Osteoblast (primary cell): ENCODE data around the gene KIF4B. TPM values are rescaled to one million over a fixed set of nuclear protein-coding genes. Genes with fewer than 3 reads are reported as not detected.
"Not testable (repeated sequence)": the region's sequence is repeated elsewhere in the genome, so short reads cannot be mapped to it uniquely, and the experiment has no call there.

Experiments
- DNase-seq: peaks from one replicate; pipeline ENCODE4 v3.0.0; 2011; ENCODE audit warnings: low spot score, mixed read lengths; ENCODE audit not compliant: insufficient read length; ENCODE audit errors: missing footprints
- H2AFZ ChIP-seq: 2 replicates; pipeline ENCODE4 v1.6.0; 2011; ENCODE audit warnings: mild to moderate bottlenecking, low read length
- H3K27ac ChIP-seq: 2 replicates; pipeline ENCODE4 v1.5.1; 2011; ENCODE audit warnings: mild to moderate bottlenecking, low read depth, low read length, moderate library complexity
- H3K27me3 ChIP-seq: 2 replicates; pipeline ENCODE4 v1.6.0; 2012; ENCODE audit warnings: mild to moderate bottlenecking, control low read depth, inconsistent platforms, low read length, moderate library complexity; ENCODE audit not compliant: insufficient read depth
- H3K36me3 ChIP-seq: 2 replicates; pipeline ENCODE4 v1.5.1; 2011; ENCODE audit warnings: mild to moderate bottlenecking, low read length, control low read depth, moderate library complexity; ENCODE audit not compliant: insufficient read depth
- H3K4me1 ChIP-seq: 2 replicates; pipeline ENCODE4 v1.5.1; 2011; ENCODE audit warnings: mild to moderate bottlenecking, low read length, control low read depth, moderate library complexity; ENCODE audit not compliant: insufficient read depth
- H3K4me2 ChIP-seq: 2 replicates; pipeline ENCODE4 v1.6.0; 2011; ENCODE audit warnings: mild to moderate bottlenecking, low read length; ENCODE audit not compliant: insufficient read depth
- H3K4me3 ChIP-seq: fragments of 200-600 bp; sonication (generic); 3 replicates; pipeline ENCODE4 v1.5.1; 2012; ENCODE audit warnings: mild to moderate bottlenecking, low read length, inconsistent platforms; ENCODE audit not compliant: insufficient read depth
- H3K79me2 ChIP-seq: 2 replicates; pipeline ENCODE4 v1.6.0; 2012; ENCODE audit warnings: mild to moderate bottlenecking, low read length, control low read depth, inconsistent platforms; ENCODE audit not compliant: insufficient read depth
- H3K9me3 ChIP-seq: 2 replicates; pipeline ENCODE4 v1.5.1; 2011; ENCODE audit warnings: low read depth, low read length, control low read depth
- H4K20me1 ChIP-seq: 2 replicates; pipeline ENCODE4 v1.6.0; 2012; ENCODE audit warnings: mild to moderate bottlenecking, low read length, control low read depth; ENCODE audit not compliant: insufficient read depth
- total RNA-seq: library from RNA; depleted of rRNA; stranded (reverse); fragments of >200 nt; gene quantifications from 2 replicates; pipeline ENCODE4 v1.2.3, GENCODE V29; 2012
- TF ChIP-seq, protein P1 (sequence below): IDR thresholded peaks from 2 replicates; pipeline ENCODE4 v1.5.1; 2011; ENCODE audit warnings: mild to moderate bottlenecking, low read depth, low read length, moderate library complexity; ENCODE audit errors: extremely low read depth

KIF4B gene
- total RNA-seq, 1 donor, result not detected

DNA sequence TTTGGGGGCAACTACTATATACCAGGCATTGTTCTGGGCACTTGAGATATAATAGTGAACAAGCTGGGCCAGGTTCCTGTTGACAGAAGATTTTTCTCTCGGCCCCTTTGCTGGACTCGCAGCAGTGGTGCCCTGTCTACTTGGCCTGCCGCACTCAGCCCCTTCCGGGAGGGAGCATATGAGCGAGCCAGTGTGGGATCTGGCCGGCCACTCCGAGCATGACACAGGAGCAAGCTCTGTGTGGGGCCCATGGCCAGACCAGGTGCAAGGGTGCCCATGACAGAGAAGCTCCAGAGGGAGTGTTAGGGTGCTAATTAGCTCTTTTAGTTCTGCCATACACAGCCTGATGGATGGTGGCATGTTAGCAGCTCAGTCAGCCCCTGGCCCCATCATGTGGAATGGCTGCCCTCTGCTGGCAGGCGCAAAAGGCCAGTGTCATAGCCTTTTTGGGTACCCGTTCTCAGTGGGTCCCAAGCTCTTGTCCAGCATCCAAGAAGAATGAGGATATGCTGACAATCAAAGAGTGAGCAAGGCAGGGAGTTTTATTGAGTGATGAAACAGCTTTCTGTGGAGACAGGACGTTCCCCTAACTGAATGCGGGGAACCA is 9.3 kb upstream of the KIF4B start:
- Histone ChIP-seq H2AFZ (no peak overlapping the region), H3K27ac (no peak overlapping the region), H3K4me2 (no peak overlapping the region), H3K79me2 (no peaks in the 10 kb centered on the region), H3K9me3 (no peaks in the 10 kb centered on the region), H4K20me1 (no peaks in the 10 kb centered on the region), H3K27me3 (no peaks in the 10 kb centered on the region), H3K36me3 (no peaks in the 10 kb centered on the region), H3K4me1 (no peaks in the 10 kb centered on the region), H3K4me3 (no peak overlapping the region)
- TF ChIP-seq, protein P1, sequence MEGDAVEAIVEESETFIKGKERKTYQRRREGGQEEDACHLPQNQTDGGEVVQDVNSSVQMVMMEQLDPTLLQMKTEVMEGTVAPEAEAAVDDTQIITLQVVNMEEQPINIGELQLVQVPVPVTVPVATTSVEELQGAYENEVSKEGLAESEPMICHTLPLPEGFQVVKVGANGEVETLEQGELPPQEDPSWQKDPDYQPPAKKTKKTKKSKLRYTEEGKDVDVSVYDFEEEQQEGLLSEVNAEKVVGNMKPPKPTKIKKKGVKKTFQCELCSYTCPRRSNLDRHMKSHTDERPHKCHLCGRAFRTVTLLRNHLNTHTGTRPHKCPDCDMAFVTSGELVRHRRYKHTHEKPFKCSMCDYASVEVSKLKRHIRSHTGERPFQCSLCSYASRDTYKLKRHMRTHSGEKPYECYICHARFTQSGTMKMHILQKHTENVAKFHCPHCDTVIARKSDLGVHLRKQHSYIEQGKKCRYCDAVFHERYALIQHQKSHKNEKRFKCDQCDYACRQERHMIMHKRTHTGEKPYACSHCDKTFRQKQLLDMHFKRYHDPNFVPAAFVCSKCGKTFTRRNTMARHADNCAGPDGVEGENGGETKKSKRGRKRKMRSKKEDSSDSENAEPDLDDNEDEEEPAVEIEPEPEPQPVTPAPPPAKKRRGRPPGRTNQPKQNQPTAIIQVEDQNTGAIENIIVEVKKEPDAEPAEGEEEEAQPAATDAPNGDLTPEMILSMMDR, result peak; percentile 50
- no peak for DNase-seq

DNA sequence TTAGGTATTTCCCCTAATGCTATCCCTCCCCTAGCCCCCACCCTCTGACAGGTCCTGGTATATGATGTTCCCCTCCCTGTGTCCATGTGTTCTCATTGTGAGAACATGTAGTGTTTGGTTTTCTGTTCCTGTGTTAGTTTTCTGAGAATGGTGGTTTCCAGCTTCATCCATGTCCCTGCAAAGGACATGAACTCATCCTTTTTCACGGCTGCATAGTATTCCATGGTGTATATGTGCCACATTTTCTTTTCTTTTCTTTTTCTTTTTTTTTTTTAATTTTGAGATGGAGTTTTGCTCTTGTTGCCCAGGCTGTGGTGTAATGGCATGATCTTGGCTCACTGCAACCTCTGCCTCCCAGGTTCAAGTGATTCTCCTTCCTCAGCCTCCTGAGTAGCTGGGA is 7.3 kb upstream of the KIF4B start:
- not testable (repeated sequence) for H3K27ac ChIP-seq, H3K9me3 ChIP-seq, H3K4me1 ChIP-seq, H4K20me1 ChIP-seq, H3K36me3 ChIP-seq, DNase-seq, H3K4me3 ChIP-seq, H2AFZ ChIP-seq, H3K4me2 ChIP-seq, H3K79me2 ChIP-seq, H3K27me3 ChIP-seq

DNA sequence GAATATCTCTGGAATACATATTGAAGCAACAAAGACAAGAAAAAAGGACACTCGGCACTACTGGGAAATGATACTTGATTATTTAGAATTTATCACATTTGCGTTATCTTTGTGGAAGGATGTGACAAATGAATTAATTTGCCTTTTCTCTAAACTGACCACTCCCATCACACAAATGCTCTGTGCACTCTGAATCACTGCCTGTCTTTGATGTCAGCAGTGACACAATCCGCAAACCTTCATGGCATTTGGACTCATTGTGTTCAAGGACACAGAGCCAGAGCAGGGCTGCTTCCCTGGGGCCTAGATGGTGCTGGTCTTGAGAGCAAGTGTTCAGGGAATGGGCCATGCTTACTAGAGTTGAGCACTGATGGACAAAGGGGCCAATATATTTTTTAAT is 4.9 kb upstream of the KIF4B start:
- H4K20me1 ChIP-seq, result no peaks in the 10 kb centered on the region
- no peaks in the 10 kb centered on the region for H3K79me2 ChIP-seq
- no peaks in the 10 kb centered on the region for H3K9me3 ChIP-seq
- no peak overlapping the region for H3K4me2 ChIP-seq
- no peaks in the 10 kb centered on the region for H3K4me1 ChIP-seq
- TF ChIP-seq, protein P1, result no peak
- no peaks in the 10 kb centered on the region for H3K27me3 ChIP-seq
- H3K4me3 ChIP-seq, result no peak overlapping the region
- H2AFZ ChIP-seq, result no peak overlapping the region
- no peak overlapping the region for H3K27ac ChIP-seq
- no peak for DNase-seq
- H3K36me3 ChIP-seq, result no peaks in the 10 kb centered on the region

GRCh38 chr5:155010881-155011280 is 2.7 kb upstream of the KIF4B start:
- Histone ChIP-seq H3K4me3 (no peak overlapping the region), H3K36me3 (no peaks in the 10 kb centered on the region), H3K27ac (no peak overlapping the region), H3K4me2 (no peak overlapping the region), H3K9me3 (no peaks in the 10 kb centered on the region), H2AFZ (no peak overlapping the region), H3K4me1 (no peaks in the 10 kb centered on the region), H4K20me1 (no peaks in the 10 kb centered on the region), H3K79me2 (no peaks in the 10 kb centered on the region), H3K27me3 (no peaks in the 10 kb centered on the region)
- TF ChIP-seq, protein P1, result no peak
- no peak for DNase-seq
